HEK293T (cell line): ENCODE measurements around the gene RNU1-1.
"Not testable (repeated sequence)": the region's sequence is repeated elsewhere in the genome, so short reads cannot be mapped to it uniquely, and the experiment has no call there.

ENCODE experiments used
- ARNT ChIP-seq: fragments of 450-650 bp; IDR thresholded peaks from 2 replicates; pipeline ENCODE4 v1.6.1; 2017; ENCODE audit warnings: mild to moderate bottlenecking
- BHLHE40 ChIP-seq: fragments of 450-650 bp; IDR thresholded peaks from 2 replicates; pipeline ENCODE4 v1.6.1; 2016; ENCODE audit warnings: mild to moderate bottlenecking, moderate library complexity, borderline replicate concordance
- ELF4 ChIP-seq: fragments of 450-650 bp; IDR thresholded peaks from 2 replicates; pipeline ENCODE4 v1.6.1; 2017; ENCODE audit warnings: antibody characterized with exemption
- FOXK2 ChIP-seq: fragments of 450-650 bp; IDR thresholded peaks from 2 replicates; pipeline ENCODE4 v1.6.1; 2016; ENCODE audit warnings: mild to moderate bottlenecking
- FOXM1 ChIP-seq: fragments of 450-650 bp; IDR thresholded peaks from 2 replicates; pipeline ENCODE4 v1.6.1; 2017; ENCODE audit warnings: mild to moderate bottlenecking, borderline replicate concordance
- HDGF ChIP-seq: fragments of 450-650 bp; IDR thresholded peaks from 2 replicates; pipeline ENCODE4 v1.6.1; 2017; ENCODE audit warnings: antibody characterized with exemption, borderline replicate concordance
- L3MBTL2 ChIP-seq: fragments of 450-650 bp; conservative IDR thresholded peaks from 2 replicates; pipeline ENCODE4 v1.6.1; 2016; ENCODE audit warnings: mild to moderate bottlenecking
- LEF1 ChIP-seq: fragments of 450-650 bp; IDR thresholded peaks from 2 replicates; pipeline ENCODE4 v1.6.1; 2017; ENCODE audit warnings: mild to moderate bottlenecking, borderline replicate concordance
- NFRKB ChIP-seq: fragments of 450-650 bp; IDR thresholded peaks from 2 replicates; pipeline ENCODE4 v1.6.1; 2016; ENCODE audit warnings: mild to moderate bottlenecking, moderate library complexity
- SP1 ChIP-seq: fragments of 450-650 bp; IDR thresholded peaks from 2 replicates; pipeline ENCODE4 v1.6.1; 2017
- SUZ12 ChIP-seq: fragments of 450-650 bp; IDR thresholded peaks from 2 replicates; pipeline ENCODE4 v1.6.1; 2016; ENCODE audit warnings: mild to moderate bottlenecking
- TARDBP ChIP-seq: fragments of 450-650 bp; IDR thresholded peaks from 2 replicates; pipeline ENCODE4 v1.6.1; 2016
- ZNF384 ChIP-seq: fragments of 450-650 bp; IDR thresholded peaks from 2 replicates; pipeline ENCODE4 v1.6.1; 2016
- TF ChIP-seq, protein P1 (sequence below): fragments of 450-650 bp; IDR thresholded peaks from 2 replicates; pipeline ENCODE4 v1.6.1; 2016

- TF ChIP-seq ZNF384, BHLHE40, NFRKB, FOXK2, L3MBTL2, TARDBP, SP1, HDGF, FOXM1, SUZ12, ELF4, ARNT, LEF1: not testable (repeated sequence)
- TF ChIP-seq, protein P1, sequence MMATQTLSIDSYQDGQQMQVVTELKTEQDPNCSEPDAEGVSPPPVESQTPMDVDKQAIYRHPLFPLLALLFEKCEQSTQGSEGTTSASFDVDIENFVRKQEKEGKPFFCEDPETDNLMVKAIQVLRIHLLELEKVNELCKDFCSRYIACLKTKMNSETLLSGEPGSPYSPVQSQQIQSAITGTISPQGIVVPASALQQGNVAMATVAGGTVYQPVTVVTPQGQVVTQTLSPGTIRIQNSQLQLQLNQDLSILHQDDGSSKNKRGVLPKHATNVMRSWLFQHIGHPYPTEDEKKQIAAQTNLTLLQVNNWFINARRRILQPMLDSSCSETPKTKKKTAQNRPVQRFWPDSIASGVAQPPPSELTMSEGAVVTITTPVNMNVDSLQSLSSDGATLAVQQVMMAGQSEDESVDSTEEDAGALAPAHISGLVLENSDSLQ, result not testable (repeated sequence)
Observed at GRCh38 chr1:16489195-16489880, 24.7 kb downstream of the RNU1-1 start.
